Esophagus (tissue), 2 donors: ENCODE data around the gene WSCD2. TPM values are rescaled to one million over a fixed set of nuclear protein-coding genes. Genes with fewer than 3 reads are reported as not detected.

ENCODE experiments used
- H3K27ac ChIP-seq, 2 donors: one replicate each; pipeline ENCODE4 v1.5.1; 2013; ENCODE audit warnings: low read depth in 2 of 2, mild to moderate bottlenecking in 2 of 2, inconsistent platforms in 1 of 2, low read length in 1 of 2, moderate library complexity in 1 of 2
- H3K27me3 ChIP-seq, 2 donors: one replicate each; pipeline ENCODE4 v1.6.1; 2013; ENCODE audit warnings: low read length in 2 of 2, control low read depth in 1 of 2, mild to moderate bottlenecking in 1 of 2; ENCODE audit not compliant: insufficient read depth in 2 of 2, control insufficient read depth in 1 of 2
- H3K36me3 ChIP-seq, 2 donors: one replicate each; pipeline ENCODE4 v1.6.1; 2013; ENCODE audit warnings: low read length in 1 of 2; ENCODE audit not compliant: control insufficient read depth in 2 of 2, insufficient read depth in 2 of 2
- H3K4me1 ChIP-seq, 2 donors: one replicate each; pipeline ENCODE4 v1.6.1; 2013; ENCODE audit warnings: low read length in 1 of 2; ENCODE audit not compliant: control insufficient read depth in 2 of 2, insufficient read depth in 2 of 2
- H3K4me3 ChIP-seq, 2 donors: one replicate each; pipeline ENCODE4 v1.5.1; 2013; ENCODE audit warnings: low read length in 2 of 2, mild to moderate bottlenecking in 2 of 2, low read depth in 1 of 2, moderate library complexity in 1 of 2
- H3K9me3 ChIP-seq, 2 donors: one replicate each; pipeline ENCODE4 v1.6.1; 2013; ENCODE audit warnings: mild to moderate bottlenecking in 2 of 2, low read depth in 1 of 2, low read length in 1 of 2, moderate library complexity in 1 of 2; ENCODE audit not compliant: control insufficient read depth in 2 of 2, insufficient read depth in 1 of 2
- WGBS, 2 donors: extraction: QIAGEN DNeasy Blood & Tissue Kit; methylation state at CpG; one replicate each; pipeline ENCODE4 v1.1.7; 2013; 5-methylcytosine and 5-hydroxymethylcytosine counted together
- polyA plus RNA-seq, 2 donors: library from polyadenylated mRNA; stranded (reverse); fragments of 200-250 nt; gene quantifications; one replicate each; pipeline ENCODE4 v1.2.3, GENCODE V29; 2013
- donor health status: healthy with polysubstance abuse.
- donor health status: Bipolar disorder and iron deficiency.

WSCD2 gene
- polyA plus RNA-seq, 2 donors, result 0.51 to 0.72 TPM

DNA sequence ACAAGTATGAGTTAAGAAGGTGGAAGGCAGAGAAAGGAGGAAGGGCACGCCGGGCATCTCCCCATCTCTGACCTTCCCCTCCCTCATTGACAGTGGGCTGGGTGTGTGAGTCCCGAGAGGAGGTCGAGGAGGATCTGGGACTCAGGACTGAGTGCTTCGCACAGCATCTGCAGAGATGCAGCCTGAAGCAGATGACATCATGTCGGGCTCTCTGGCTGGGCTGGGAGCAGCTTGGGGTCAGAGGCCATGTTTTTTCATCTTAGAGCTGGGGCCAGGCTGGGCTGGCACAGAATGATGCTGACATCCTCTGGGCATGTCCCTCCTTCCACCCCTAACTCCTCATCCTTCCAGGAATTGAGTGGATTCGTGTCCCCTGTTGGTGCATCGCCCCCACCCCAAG, 166.6 kb downstream of the WSCD2 start:
- Histone ChIP-seq H3K4me3 (no peak overlapping the region), H3K27me3 (no peaks in the 10 kb centered on the region), H3K36me3 (no peaks in the 10 kb centered on the region), H3K27ac (no peak overlapping the region), H3K9me3 (no peaks in the 10 kb centered on the region), H3K4me1 (peaks cover 2 to 3% of the 10 kb centered on the region in 2 donors)
- 50 to 66% methylated on average over 8 of the region's 8 CpGs for WGBS, 2 donors

DNA sequence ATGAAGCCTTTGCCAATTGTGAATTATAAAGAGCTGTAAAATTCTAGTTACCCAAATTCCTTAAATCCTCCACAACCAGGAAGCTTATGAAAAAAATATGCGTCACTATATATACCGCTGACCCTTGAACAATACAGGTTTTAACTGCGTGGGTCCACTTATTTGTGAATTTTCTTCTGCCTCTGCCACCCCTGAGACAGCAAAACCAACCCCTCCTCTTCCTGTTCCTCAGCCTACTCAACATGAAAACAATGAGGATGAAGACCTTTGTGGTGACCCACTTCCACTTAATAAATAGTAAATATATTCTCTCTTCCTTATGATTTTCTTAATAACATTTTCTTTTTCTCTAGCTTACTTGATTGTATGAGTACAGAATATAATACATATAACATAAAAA, 167.9 kb downstream of the WSCD2 start:
- no peaks in the 10 kb centered on the region for H3K9me3 ChIP-seq
- no peak overlapping the region for H3K27ac ChIP-seq
- H3K27me3 ChIP-seq, result no peaks in the 10 kb centered on the region
- no peak overlapping the region for H3K4me3 ChIP-seq
- no peaks in the 10 kb centered on the region for H3K36me3 ChIP-seq
- 39 to 50% methylated on average over 3 of the region's 3 CpGs for WGBS, 2 donors
- H3K4me1 ChIP-seq, result peaks cover 2 to 3% of the 10 kb centered on the region in 2 donors

GRCh38 chr12:108297424-108297823, 168.3 kb downstream of the WSCD2 start:
- Histone ChIP-seq H3K36me3 (no peaks in the 10 kb centered on the region), H3K9me3 (no peaks in the 10 kb centered on the region), H3K27ac (no peak overlapping the region), H3K27me3 (no peaks in the 10 kb centered on the region), H3K4me3 (no peak overlapping the region), H3K4me1 (peaks cover 2 to 8% of the 10 kb centered on the region in 2 donors)
- WGBS, 2 donors, result 78 to 82% methylated on average over 2 of the region's 2 CpGs

DNA sequence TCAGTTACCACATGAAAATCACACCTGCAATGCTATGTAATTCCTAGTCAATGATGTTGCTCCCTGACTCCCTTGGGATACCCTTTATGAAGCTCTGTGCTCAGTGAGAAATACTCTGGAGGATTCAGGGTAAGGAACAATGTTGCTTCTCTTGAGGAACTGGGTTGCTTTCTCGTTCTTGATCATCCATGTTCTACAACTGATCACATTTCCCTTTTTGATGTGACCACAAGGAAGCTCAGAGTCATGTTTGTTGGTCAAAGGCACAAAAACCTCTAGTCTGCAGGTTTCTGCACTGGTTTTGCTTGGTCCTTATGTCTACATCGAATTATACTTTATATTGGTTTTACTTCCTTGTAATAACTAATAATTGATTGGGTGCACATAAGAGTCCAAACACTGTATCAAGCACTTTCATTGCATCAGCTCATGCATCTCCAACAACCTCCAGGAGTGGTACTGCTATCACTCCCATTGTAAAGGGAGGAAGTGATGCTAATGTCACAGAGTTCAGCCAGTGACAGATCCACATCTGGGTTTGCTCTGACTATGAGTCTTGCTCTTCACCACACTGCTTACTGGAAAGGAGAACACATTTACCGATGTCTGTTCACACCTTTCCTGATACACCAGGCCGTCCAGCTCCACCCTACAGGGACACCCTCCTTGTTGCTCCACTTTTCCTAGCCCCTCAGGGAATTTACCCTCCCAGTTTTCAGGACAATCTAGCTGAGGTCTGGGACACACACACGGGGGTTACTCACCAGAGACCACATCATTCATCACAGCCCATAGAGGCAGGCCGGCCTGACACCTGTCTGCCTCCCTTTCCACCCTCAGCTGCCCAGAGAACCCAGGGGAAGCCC, 169.0 kb downstream of the WSCD2 start:
- peaks cover 2 to 9% of the 10 kb centered on the region in 2 donors for H3K4me1 ChIP-seq
- WGBS, 2 donors, result 69 to 74% methylated on average over 6 of the region's 6 CpGs
- no peak overlapping the region for H3K4me3 ChIP-seq

GRCh38 chr12:108298761-108299275, 169.7 kb downstream of the WSCD2 start:
- H3K36me3 ChIP-seq, result no peaks in the 10 kb centered on the region
- H3K9me3 ChIP-seq, result no peaks in the 10 kb centered on the region
- 80 to 82% methylated on average over 6 of the region's 6 CpGs for WGBS, 2 donors
- H3K4me1 ChIP-seq, result peaks cover 2 to 9% of the 10 kb centered on the region in 2 donors
- H3K4me3 ChIP-seq, result no peak overlapping the region
- H3K27me3 ChIP-seq, result no peaks in the 10 kb centered on the region
- no peak overlapping the region for H3K27ac ChIP-seq

More for the DNA sequence above, 169.0 kb downstream of the WSCD2 start:
- no peaks in the 10 kb centered on the region for H3K9me3 ChIP-seq
- H3K36me3 ChIP-seq, result no peaks in the 10 kb centered on the region
- H3K27ac ChIP-seq, result no peak overlapping the region
- H3K27me3 ChIP-seq, result no peaks in the 10 kb centered on the region

DNA sequence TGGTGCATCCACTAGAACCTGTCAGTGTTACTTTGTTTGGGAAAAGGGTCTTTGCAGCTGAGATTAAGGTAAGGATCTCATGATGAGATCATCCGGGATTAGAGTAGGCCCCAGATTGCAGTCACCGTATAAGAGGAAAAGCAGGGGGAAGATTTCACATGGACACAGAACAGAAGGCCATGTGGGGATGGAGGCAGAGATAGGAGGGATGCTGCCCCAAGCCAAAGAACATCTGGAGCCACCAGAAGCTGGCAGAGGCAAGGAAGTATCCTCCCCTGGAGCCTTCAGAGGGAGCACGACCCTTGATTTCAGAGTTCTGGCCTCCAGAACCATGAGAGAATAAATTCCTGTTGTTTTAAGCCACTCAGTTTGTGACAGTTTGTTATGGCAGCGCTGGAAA, 170.4 kb downstream of the WSCD2 start:
- no peaks in the 10 kb centered on the region for H3K36me3 ChIP-seq
- no peak overlapping the region for H3K4me3 ChIP-seq
- peaks cover 2 to 15% of the 10 kb centered on the region in 2 donors for H3K4me1 ChIP-seq
- no peaks in the 10 kb centered on the region for H3K27me3 ChIP-seq
- 76 to 79% methylated on average over 4 of the region's 4 CpGs for WGBS, 2 donors
- H3K27ac ChIP-seq, result no peak overlapping the region
- H3K9me3 ChIP-seq, result no peaks in the 10 kb centered on the region

Other genes starting within 250 kb of the WSCD2 start
- gene CMKLR1, start 210.0 kb downstream of the WSCD2 start, polyA plus RNA-seq, result under 1 TPM; 0.24 to 0.45 TPM